ENCODE results near the gene FMO3. TPM values are rescaled to one million over a fixed set of nuclear protein-coding genes. Genes with fewer than 3 reads are reported as not detected.

Gene FMO3
- total and polyA plus RNA-seq, 2 of the 4 experiments (the other 2 are of a cell fraction): under 0.01 to 0.10 TPM

GRCh38 chr1:171141688-171142415 lies 51.1 kb downstream of the FMO3 start:
- Histone ChIP-seq H3K9me3 (ENCODE audit: control insufficient read depth, insufficient read depth, low read length) (no peaks in the 10 kb centered on the region), H2BK5ac (ENCODE audit: low read depth, low read length, poor library complexity, severe bottlenecking) (peak overlapping the region; percentile 41), H3K14ac (replicated peaks; ENCODE audit: low read depth, low read length) (peak overlapping the region; percentile 66; the same call in 1 of the 2 replicates), H3K4ac (ENCODE audit: low read depth, low read length) (peak overlapping the region; percentile 52), H2BK120ac (ENCODE audit: low read depth, low read length) (peak overlapping the region; percentile 64), H3K4me1 (ENCODE audit: control insufficient read depth, insufficient read depth, low read length) (peaks cover 13% of the 10 kb centered on the region), H3K27ac (ENCODE audit: insufficient read depth, low read length) (peak overlapping the region; percentile 86), H2AFZ (replicated peaks; ENCODE audit: low read length, poor library complexity) (peak overlapping the region; percentile 35), H3K9ac (ENCODE audit: low read depth, low read length) (peak overlapping the region; percentile 57), H3K4me3 (ENCODE audit: insufficient read depth, low read depth, low read length) (no peak overlapping the region), H4K20me1 (ENCODE audit: insufficient read depth, low read length) (no peaks in the 10 kb centered on the region), H2AK5ac (ENCODE audit: low read depth, low read length) (no peak overlapping the region), H4K5ac (ENCODE audit: low read depth, low read length) (peak overlapping the region; percentile 92), H3K27me3 (ENCODE audit: control insufficient read depth, insufficient read depth, low read length) (no peaks in the 10 kb centered on the region), H3K9me1 (ENCODE audit: insufficient read depth, low read length) (no peaks in the 10 kb centered on the region; the same call in 1 of the 2 replicates), H3K23ac (ENCODE audit: low read depth, low read length) (peak overlapping the region; percentile 54), H2BK15ac (ENCODE audit: low read depth, low read length) (peak overlapping the region; percentile 37; the same call in 2 of the 3 replicates), H3K4me2 (ENCODE audit: low read depth, low read length) (peak overlapping the region; percentile 41), H4K8ac (ENCODE audit: low read depth in 2 of 2, low read length in 2 of 2) (peak overlapping the region; percentile 46 to 64; a peak in 3 of 4 replicates), H3K18ac (ENCODE audit: low read depth, low read length) (peak overlapping the region; percentile 7), H4K91ac (ENCODE audit: insufficient read depth, low read depth, low read length) (peak overlapping the region; percentile 16), H3K56ac (ENCODE audit: extremely low read depth, insufficient read depth, low read length) (no peak overlapping the region; the same call in 1 of the 2 replicates), H2BK20ac (ENCODE audit: low read depth, low read length) (peak overlapping the region; percentile 52; the same call in 1 of the 2 replicates), H3K79me1 (ENCODE audit: low read depth in 1 of 2, low read length in 2 of 2) (no peaks in the 10 kb centered on the region), H2AK9ac (replicated peaks; ENCODE audit: low read depth, low read length, poor library complexity) (no peak overlapping the region), H3K36me3 (ENCODE audit: control insufficient read depth, insufficient read depth, low read length) (no peaks in the 10 kb centered on the region)
- in situ Hi-C loops (cut with MboI; ENCODE audit: low sequenced_read_pairs): no loop called here
- ChIA-PET POLR2A (ENCODE audit: unreplicated experiment) (interaction anchor here (0.6 to 1.3 kb wide), 3 partner anchors 15 to 61 kb away, joined by 3 to 4 read pairs (median 3); no protein-coding TSS in a partner anchor), CTCF (interaction anchor here (0.5 to 1.6 kb wide), 12 partner anchors 11 to 1593 kb away, joined by 3 to 6 read pairs (median 4); no protein-coding TSS in a partner anchor)
- dilution Hi-C loops (cut with HindIII; ENCODE audit: low sequenced_read_pairs, unreplicated experiment): no loop called here
- no TSS peak for BruUV-seq (replicated peaks)
- ATAC-seq (ENCODE audit: low read depth) (peak; percentile 93), DNase-seq (peak; percentile 96)
- intact Hi-C loops (cut with micrococcal nuclease): loop anchor here (1.0 to 5.0 kb wide), 7 partner anchors 9 to 170 kb away; partner anchors contain the start of gene FMO4
- no CpG with 5 or more reads among the region's 6 CpGs for WGBS, 2 experiments (ENCODE audit: extremely low coverage in 2 of 2, insufficient read length in 1 of 2)
- TF ChIP-seq CEBPB (IDR thresholded peaks at IDR 0.05; ENCODE audit: low read depth, low read length) (peak; percentile 79), ELK1 (IDR thresholded peaks at IDR 0.05; ENCODE audit: borderline replicate concordance, low read depth, low read length) (no peak), BHLHE40 (IDR thresholded peaks at IDR 0.05; ENCODE audit: low read depth, low read length) (no peak), NFE2L2 (IDR thresholded peaks at IDR 0.05; ENCODE audit: low read depth, low read length) (peak; percentile 81; the same call in 1 of the 2 replicates), RCOR1 (IDR thresholded peaks at IDR 0.05; ENCODE audit: insufficient replicate concordance, low read length) (peak; percentile 23), SMC3 (IDR thresholded peaks at IDR 0.05; ENCODE audit: low read depth, low read length) (no peak), CTCF (conservative IDR thresholded peaks at IDR 0.05; ENCODE audit: low read depth, low read length) (peak; percentile 44)
- TF ChIP-seq, protein P1, sequence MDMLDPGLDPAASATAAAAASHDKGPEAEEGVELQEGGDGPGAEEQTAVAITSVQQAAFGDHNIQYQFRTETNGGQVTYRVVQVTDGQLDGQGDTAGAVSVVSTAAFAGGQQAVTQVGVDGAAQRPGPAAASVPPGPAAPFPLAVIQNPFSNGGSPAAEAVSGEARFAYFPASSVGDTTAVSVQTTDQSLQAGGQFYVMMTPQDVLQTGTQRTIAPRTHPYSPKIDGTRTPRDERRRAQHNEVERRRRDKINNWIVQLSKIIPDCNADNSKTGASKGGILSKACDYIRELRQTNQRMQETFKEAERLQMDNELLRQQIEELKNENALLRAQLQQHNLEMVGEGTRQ (IDR thresholded peaks at IDR 0.05; ENCODE audit: low read depth, low read length): no peak
